ENCODE results near the gene SPNS3. TPM values are rescaled to one million over a fixed set of nuclear protein-coding genes. Genes with fewer than 3 reads are reported as not detected.

The SPNS3 gene
- total RNA-seq, 1 experiment from 2014 or later, result 0.37 TPM

DNA sequence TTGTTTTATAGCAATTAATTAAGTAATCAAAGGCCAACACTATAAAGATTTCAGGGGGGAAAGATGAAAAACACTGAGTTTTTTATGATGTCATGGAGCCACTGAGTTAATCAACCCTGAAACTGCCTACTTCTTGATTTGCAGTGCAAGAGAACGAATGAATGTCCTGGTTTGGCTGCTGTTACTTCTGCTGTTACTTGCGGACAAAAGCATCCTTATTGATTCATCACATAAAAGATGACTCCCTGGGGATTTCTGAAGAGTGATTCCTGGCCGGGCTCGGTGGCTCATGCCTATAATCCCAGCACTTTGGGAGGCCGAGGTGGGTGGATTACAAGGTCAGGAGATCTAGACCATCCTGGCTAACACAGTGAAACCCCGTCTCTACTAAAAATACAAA lies 10.9 kb upstream of the SPNS3 start:
- ChIA-PET CTCF (no interaction called here), POLR2A (interaction anchor here (0.6 kb wide), 1 partner anchor 858 kb away, joined by 3 read pairs; no protein-coding TSS in a partner anchor), RAD21 (ENCODE audit: low non-redundant PET in 1 of 2, low total read pairs in 2 of 2, uncharacterized antibody in 2 of 2, unreplicated experiment in 2 of 2) (interaction anchor here in 1 of 2 experiments (0.7 kb wide), 1 partner anchor 114 kb away, joined by 3 read pairs; no protein-coding TSS in a partner anchor)
- Histone ChIP-seq H3K9me2 (ENCODE audit: insufficient read depth) (no peaks in the 10 kb centered on the region), H3K36me3 (ENCODE audit: control insufficient read depth in 1 of 2, insufficient read depth in 2 of 2, low read length in 2 of 2) (no peaks in the 10 kb centered on the region), H3K4me2 (ENCODE audit: low read length) (no peak overlapping the region), H2AFZ (ENCODE audit: low read depth, low read length, poor library complexity, severe bottlenecking) (no peak overlapping the region), H3K9ac (ENCODE audit: low read length) (no peak overlapping the region), H3K4me1 (ENCODE audit: control insufficient read depth in 1 of 2, insufficient read depth in 2 of 2, low read length in 2 of 2) (peaks cover 3 to 6% of the 10 kb centered on the region in 2 experiments; a peak in 2 of 4 replicates), H3K9me3 (ENCODE audit: control insufficient read depth in 1 of 2, insufficient read depth in 1 of 2, low read depth in 1 of 2, low read length in 2 of 2) (no peaks in the 10 kb centered on the region), H3K27me3 (ENCODE audit: insufficient read depth, low read length) (no peaks in the 10 kb centered on the region), H3K27ac (ENCODE audit: low read depth, low read length) (no peak overlapping the region), H3K4me3 (replicated peaks in 1 of 2; ENCODE audit: low read depth in 1 of 2, low read length in 2 of 2) (no peak overlapping the region), H3K79me2 (ENCODE audit: insufficient read depth, low read length) (no peaks in the 10 kb centered on the region), H4K20me1 (ENCODE audit: insufficient read depth) (no peaks in the 10 kb centered on the region)
- TF ChIP-seq SP1 (IDR thresholded peaks at IDR 0.05; ENCODE audit: low read depth) (no peak), EZH2 (IDR thresholded peaks at IDR 0.05) (no peak), EZH2phosphoT487 (IDR thresholded peaks at IDR 0.05; ENCODE audit: borderline replicate concordance) (no peak), ZNF274 (IDR thresholded peaks at IDR 0.05; ENCODE audit: low read depth, low read length) (no peak), CBX3 (IDR thresholded peaks at IDR 0.05; ENCODE audit: low read depth) (no peak), SIN3A (IDR thresholded peaks at IDR 0.05; ENCODE audit: low read depth) (no peak), RAD21 (IDR thresholded peaks at IDR 0.05; ENCODE audit: low read depth) (no peak), TCF7L2 (IDR thresholded peaks at IDR 0.05; ENCODE audit: borderline replicate concordance, extremely low read depth, insufficient read depth, insufficient read length) (no peak), EGR1 (IDR thresholded peaks at IDR 0.05; ENCODE audit: low read depth) (no peak), POLR2AphosphoS5 (IDR thresholded peaks at IDR 0.05; ENCODE audit: low read depth, low read length) (no peak), JUND (IDR thresholded peaks at IDR 0.05) (no peak), YY1 (IDR thresholded peaks at IDR 0.05; ENCODE audit: extremely low read depth, insufficient replicate concordance, low read depth, low read length) (no peak), FOSL1 (IDR thresholded peaks at IDR 0.05; ENCODE audit: low read depth) (no peak)
- TF ChIP-seq, protein P1, sequence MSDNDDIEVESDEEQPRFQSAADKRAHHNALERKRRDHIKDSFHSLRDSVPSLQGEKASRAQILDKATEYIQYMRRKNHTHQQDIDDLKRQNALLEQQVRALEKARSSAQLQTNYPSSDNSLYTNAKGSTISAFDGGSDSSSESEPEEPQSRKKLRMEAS (IDR thresholded peaks at IDR 0.05), result no peak
- TF ChIP-seq, protein P2, sequence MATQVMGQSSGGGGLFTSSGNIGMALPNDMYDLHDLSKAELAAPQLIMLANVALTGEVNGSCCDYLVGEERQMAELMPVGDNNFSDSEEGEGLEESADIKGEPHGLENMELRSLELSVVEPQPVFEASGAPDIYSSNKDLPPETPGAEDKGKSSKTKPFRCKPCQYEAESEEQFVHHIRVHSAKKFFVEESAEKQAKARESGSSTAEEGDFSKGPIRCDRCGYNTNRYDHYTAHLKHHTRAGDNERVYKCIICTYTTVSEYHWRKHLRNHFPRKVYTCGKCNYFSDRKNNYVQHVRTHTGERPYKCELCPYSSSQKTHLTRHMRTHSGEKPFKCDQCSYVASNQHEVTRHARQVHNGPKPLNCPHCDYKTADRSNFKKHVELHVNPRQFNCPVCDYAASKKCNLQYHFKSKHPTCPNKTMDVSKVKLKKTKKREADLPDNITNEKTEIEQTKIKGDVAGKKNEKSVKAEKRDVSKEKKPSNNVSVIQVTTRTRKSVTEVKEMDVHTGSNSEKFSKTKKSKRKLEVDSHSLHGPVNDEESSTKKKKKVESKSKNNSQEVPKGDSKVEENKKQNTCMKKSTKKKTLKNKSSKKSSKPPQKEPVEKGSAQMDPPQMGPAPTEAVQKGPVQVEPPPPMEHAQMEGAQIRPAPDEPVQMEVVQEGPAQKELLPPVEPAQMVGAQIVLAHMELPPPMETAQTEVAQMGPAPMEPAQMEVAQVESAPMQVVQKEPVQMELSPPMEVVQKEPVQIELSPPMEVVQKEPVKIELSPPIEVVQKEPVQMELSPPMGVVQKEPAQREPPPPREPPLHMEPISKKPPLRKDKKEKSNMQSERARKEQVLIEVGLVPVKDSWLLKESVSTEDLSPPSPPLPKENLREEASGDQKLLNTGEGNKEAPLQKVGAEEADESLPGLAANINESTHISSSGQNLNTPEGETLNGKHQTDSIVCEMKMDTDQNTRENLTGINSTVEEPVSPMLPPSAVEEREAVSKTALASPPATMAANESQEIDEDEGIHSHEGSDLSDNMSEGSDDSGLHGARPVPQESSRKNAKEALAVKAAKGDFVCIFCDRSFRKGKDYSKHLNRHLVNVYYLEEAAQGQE (IDR thresholded peaks at IDR 0.05; ENCODE audit: low read depth), result no peak
- TF ChIP-seq, protein P3, sequence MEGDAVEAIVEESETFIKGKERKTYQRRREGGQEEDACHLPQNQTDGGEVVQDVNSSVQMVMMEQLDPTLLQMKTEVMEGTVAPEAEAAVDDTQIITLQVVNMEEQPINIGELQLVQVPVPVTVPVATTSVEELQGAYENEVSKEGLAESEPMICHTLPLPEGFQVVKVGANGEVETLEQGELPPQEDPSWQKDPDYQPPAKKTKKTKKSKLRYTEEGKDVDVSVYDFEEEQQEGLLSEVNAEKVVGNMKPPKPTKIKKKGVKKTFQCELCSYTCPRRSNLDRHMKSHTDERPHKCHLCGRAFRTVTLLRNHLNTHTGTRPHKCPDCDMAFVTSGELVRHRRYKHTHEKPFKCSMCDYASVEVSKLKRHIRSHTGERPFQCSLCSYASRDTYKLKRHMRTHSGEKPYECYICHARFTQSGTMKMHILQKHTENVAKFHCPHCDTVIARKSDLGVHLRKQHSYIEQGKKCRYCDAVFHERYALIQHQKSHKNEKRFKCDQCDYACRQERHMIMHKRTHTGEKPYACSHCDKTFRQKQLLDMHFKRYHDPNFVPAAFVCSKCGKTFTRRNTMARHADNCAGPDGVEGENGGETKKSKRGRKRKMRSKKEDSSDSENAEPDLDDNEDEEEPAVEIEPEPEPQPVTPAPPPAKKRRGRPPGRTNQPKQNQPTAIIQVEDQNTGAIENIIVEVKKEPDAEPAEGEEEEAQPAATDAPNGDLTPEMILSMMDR (IDR thresholded peaks at IDR 0.05 in 2 of 3, conservative IDR thresholded peaks at IDR 0.05 in 1 of 3; ENCODE audit: borderline replicate concordance in 1 of 3, insufficient read depth in 1 of 3, low read depth in 2 of 3, low read length in 2 of 3), result no peak
- TF ChIP-seq, protein P4, sequence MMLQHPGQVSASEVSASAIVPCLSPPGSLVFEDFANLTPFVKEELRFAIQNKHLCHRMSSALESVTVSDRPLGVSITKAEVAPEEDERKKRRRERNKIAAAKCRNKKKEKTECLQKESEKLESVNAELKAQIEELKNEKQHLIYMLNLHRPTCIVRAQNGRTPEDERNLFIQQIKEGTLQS (IDR thresholded peaks at IDR 0.05), result no peak
- TF ChIP-seq, protein P5, sequence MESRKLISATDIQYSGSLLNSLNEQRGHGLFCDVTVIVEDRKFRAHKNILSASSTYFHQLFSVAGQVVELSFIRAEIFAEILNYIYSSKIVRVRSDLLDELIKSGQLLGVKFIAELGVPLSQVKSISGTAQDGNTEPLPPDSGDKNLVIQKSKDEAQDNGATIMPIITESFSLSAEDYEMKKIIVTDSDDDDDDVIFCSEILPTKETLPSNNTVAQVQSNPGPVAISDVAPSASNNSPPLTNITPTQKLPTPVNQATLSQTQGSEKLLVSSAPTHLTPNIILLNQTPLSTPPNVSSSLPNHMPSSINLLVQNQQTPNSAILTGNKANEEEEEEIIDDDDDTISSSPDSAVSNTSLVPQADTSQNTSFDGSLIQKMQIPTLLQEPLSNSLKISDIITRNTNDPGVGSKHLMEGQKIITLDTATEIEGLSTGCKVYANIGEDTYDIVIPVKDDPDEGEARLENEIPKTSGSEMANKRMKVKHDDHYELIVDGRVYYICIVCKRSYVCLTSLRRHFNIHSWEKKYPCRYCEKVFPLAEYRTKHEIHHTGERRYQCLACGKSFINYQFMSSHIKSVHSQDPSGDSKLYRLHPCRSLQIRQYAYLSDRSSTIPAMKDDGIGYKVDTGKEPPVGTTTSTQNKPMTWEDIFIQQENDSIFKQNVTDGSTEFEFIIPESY (IDR thresholded peaks at IDR 0.05; ENCODE audit: extremely low read depth, insufficient replicate concordance, low read length), result no peak
- DNase-seq (ENCODE audit: low read depth, low spot score), result no peak
- no TSS peak for BruUV-seq (replicated peaks)
- ATAC-seq, result no peak
- intact Hi-C loops (cut with micrococcal nuclease), result loop anchor here (5.0 kb wide), 1 partner anchor 109 kb away; no protein-coding TSS in a partner anchor

Measured in HCT116 (cell line).